Measurements from ENCODE around the gene MINDY2. TPM values are rescaled to one million over a fixed set of nuclear protein-coding genes. Genes with fewer than 3 reads are reported as not detected.

MINDY2 gene
- total and polyA plus RNA-seq, 10 donors, result 2.3 to 24.0 (median 17.7) TPM

DNA sequence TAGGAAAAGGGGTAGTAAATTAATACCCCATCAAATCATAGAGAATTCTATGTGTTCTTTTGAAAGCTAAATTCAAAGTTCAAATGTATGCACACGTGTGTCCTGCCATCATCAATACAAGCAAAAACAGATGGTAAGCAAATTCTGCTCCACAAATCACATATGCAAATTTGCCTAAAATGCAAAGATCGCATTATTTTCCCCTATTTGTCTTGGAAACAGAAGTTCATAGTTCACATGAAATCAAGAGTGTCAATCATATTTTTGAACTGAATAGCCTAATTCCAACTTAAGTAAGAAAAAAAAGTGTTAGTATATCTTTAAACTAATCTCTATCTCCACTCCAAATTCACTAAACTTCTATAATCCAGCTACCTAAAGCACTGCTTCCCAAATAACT, 30.1 kb upstream of the MINDY2 start:
- no peak for DNase-seq
- TF ChIP-seq POLR2A (IDR thresholded peaks at IDR 0.05) (no peak), POLR2AphosphoS5 (IDR thresholded peaks at IDR 0.05) (no peak), CTCF (IDR thresholded peaks at IDR 0.05 in 8 of 11, conservative IDR thresholded peaks at IDR 0.05 in 3 of 11) (no peak)
- Histone ChIP-seq H3K9me3 (no peaks in the 10 kb centered on the region), H3K27me3 (replicated peaks in 1 of 7) (no peaks in the 10 kb centered on the region), H3K36me3 (no peaks in the 10 kb centered on the region), H3K27ac (peak overlapping the region in 3 of 8 donors; percentile 4 to 63 (median 58)), H3K4me1 (peaks cover 32 to 100% (median 96%) of the 10 kb centered on the region in 6 donors), H3K4me3 (no peak overlapping the region)
- intact Hi-C loops (cut with DNase I; ENCODE audit: low total_unique reads), result no loop called here
- WGBS, 5 donors, result 61 to 79% (median 70%) methylated on average over 2 of the region's 2 CpGs

- H3K4me1 ChIP-seq, result peaks cover 39 to 100% (median 96%) of the 10 kb centered on the region in 6 donors
- H3K36me3 ChIP-seq, result no peaks in the 10 kb centered on the region
- no peaks in the 10 kb centered on the region for H3K9me3 ChIP-seq
- no peaks in the 10 kb centered on the region for H3K27me3 ChIP-seq (replicated peaks in 1 of 7)
- H3K4me3 ChIP-seq, result no peak overlapping the region
- no peak for DNase-seq
- intact Hi-C loops (cut with DNase I; ENCODE audit: low total_unique reads), result no loop called here
- WGBS, 5 donors, result 62 to 73% (median 72%) methylated on average over 8 of the region's 8 CpGs
- TF ChIP-seq POLR2A (IDR thresholded peaks at IDR 0.05) (no peak), CTCF (IDR thresholded peaks at IDR 0.05 in 8 of 11, conservative IDR thresholded peaks at IDR 0.05 in 3 of 11) (no peak), POLR2AphosphoS5 (IDR thresholded peaks at IDR 0.05) (peak in 1 of 3 donors; percentile 63)
- peak overlapping the region in 7 of 8 donors; percentile 47 to 63 (median 55) for H3K27ac ChIP-seq
Measured at GRCh38 chr15:58742022-58742813, 28.9 kb upstream of the MINDY2 start.

DNA sequence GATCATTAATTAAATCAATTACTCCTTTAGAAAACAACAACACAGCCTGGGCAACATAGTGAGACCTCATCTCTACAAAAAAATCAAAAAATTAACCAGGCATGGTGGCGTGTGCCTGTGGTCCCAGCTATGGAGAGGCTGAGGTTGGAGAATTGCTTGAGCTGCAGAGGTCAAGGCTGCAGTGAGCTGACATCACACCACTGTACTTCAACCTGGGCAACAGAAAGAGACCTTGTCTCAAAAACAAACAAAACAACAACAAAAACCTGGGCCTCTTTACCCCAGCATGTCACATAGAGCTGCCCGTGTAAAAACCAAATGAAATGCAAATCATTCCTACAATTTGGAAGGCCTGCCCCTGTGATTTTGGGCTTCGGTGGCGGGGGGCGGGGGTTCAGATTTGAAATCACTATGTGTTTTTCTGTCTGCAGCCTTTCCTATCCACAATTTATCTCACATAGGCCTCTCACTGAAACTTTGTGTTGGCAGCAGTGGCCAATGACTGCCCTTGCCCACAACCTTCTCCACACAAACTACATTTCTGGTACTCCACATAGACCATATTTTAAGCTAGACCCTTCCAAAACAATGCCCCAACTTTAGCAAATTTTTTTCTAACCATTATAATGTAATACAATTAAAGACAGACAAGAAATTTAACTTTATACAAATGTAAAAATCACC, 28.1 kb upstream of the MINDY2 start:
- Histone ChIP-seq H3K9me3 (no peaks in the 10 kb centered on the region), H3K4me1 (peaks cover 38 to 100% (median 95%) of the 10 kb centered on the region in 6 donors), H3K27me3 (replicated peaks in 1 of 7) (no peaks in the 10 kb centered on the region), H3K27ac (peak overlapping the region in 7 of 8 donors; percentile 47 to 63 (median 55)), H3K36me3 (no peaks in the 10 kb centered on the region), H3K4me3 (no peak overlapping the region)
- WGBS, 5 donors, result 73 to 84% (median 82%) methylated on average over 5 of the region's 5 CpGs
- intact Hi-C loops (cut with DNase I; ENCODE audit: low total_unique reads), result no loop called here
- TF ChIP-seq POLR2AphosphoS5 (IDR thresholded peaks at IDR 0.05) (no peak), POLR2A (IDR thresholded peaks at IDR 0.05) (no peak), CTCF (IDR thresholded peaks at IDR 0.05 in 8 of 11, conservative IDR thresholded peaks at IDR 0.05 in 3 of 11) (no peak)
- DNase-seq, result no peak

DNA sequence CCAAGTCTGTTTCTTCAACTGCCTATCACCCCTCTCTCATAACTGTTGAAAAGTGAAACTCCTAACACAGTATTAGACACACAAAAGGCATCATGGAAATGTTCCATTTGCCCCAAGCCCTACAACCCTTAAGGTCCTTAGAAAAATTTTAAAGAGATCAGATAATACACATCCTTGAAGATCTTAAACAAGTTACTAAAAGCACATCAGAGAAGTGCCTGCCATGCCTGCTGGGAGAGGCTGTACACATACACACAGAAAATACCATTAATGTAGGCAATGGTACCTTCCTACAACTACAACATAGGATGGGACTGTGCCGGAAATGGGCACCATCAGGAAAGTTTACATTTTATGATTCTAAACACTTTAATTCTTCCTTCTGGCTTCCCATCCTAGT, 24.9 kb upstream of the MINDY2 start:
- intact Hi-C loops (cut with DNase I; ENCODE audit: low total_unique reads), result no loop called here

More for the DNA sequence above, 24.9 kb upstream of the MINDY2 start:
- Histone ChIP-seq H3K4me1 (peaks cover 33 to 87% (median 76%) of the 10 kb centered on the region in 6 donors), H3K4me3 (peak overlapping the region in 1 of 8 donors; percentile 17), H3K27me3 (replicated peaks in 1 of 7) (no peaks in the 10 kb centered on the region), H3K27ac (peak overlapping the region in 2 of 8 donors; percentile 98), H3K36me3 (no peaks in the 10 kb centered on the region), H3K9me3 (no peaks in the 10 kb centered on the region)
- no peak for DNase-seq
- WGBS, 5 donors, result 90 to 100% (median 94%) methylated on average over 1 of the region's 1 CpG
- TF ChIP-seq POLR2A (IDR thresholded peaks at IDR 0.05), result no peak
- no peak for TF ChIP-seq CTCF (IDR thresholded peaks at IDR 0.05 in 8 of 11, conservative IDR thresholded peaks at IDR 0.05 in 3 of 11)
- no peak for TF ChIP-seq POLR2AphosphoS5 (IDR thresholded peaks at IDR 0.05)
